Measurements from ENCODE around the gene PLK1. TPM values are rescaled to one million over a fixed set of nuclear protein-coding genes. Genes with fewer than 3 reads are reported as not detected.

PLK1 gene
- total and polyA plus RNA-seq, 2 of the 13 experiments (the other 11 are each of a cell fraction or from before 2014, with no cell fraction given): 71.5 to 76.3 TPM

- no peak for TF ChIP-seq IRX3 (CRISPR knock-in tag; IDR thresholded peaks at IDR 0.05; ENCODE audit: borderline replicate concordance, low read depth)
- TF ChIP-seq TCF7 (IDR thresholded peaks at IDR 0.05; ENCODE audit: low read depth): no peak
- no peak for TF ChIP-seq ZNF414 (CRISPR knock-in tag; IDR thresholded peaks at IDR 0.05)
- TF ChIP-seq ZBTB20 (CRISPR knock-in tag; IDR thresholded peaks at IDR 0.05; ENCODE audit: borderline replicate concordance, low read depth): peak; percentile 32; the same call in 1 of the 2 replicates
- no peak for TF ChIP-seq BRCA1 (CRISPR knock-in tag; IDR thresholded peaks at IDR 0.05)
- no peak for TF ChIP-seq SIN3B (IDR thresholded peaks at IDR 0.05; ENCODE audit: low read length)
- TF ChIP-seq ZNF709 (CRISPR knock-in tag; IDR thresholded peaks at IDR 0.05): no peak
- TF ChIP-seq HOMEZ (CRISPR knock-in tag; IDR thresholded peaks at IDR 0.05; ENCODE audit: low read depth): no peak
- TF ChIP-seq ZNF773 (CRISPR knock-in tag; IDR thresholded peaks at IDR 0.05; ENCODE audit: borderline replicate concordance): no peak
- TF ChIP-seq YY1 (IDR thresholded peaks at IDR 0.05; ENCODE audit: insufficient read depth, insufficient replicate concordance, low read depth, low read length): no peak
- no peak for TF ChIP-seq SETDB1 (CRISPR knock-in tag; IDR thresholded peaks at IDR 0.05; ENCODE audit: borderline replicate concordance)
- no peak for TF ChIP-seq EHMT2 (IDR thresholded peaks at IDR 0.05; ENCODE audit: borderline replicate concordance, low read depth, low read length)
- TF ChIP-seq ZNF20 (CRISPR knock-in tag; IDR thresholded peaks at IDR 0.05): no peak
- no peak for TF ChIP-seq ZNF451 (CRISPR knock-in tag; IDR thresholded peaks at IDR 0.05)
- no peak for TF ChIP-seq ZNF207 (IDR thresholded peaks at IDR 0.05; ENCODE audit: borderline replicate concordance)
- TF ChIP-seq TAF1 (CRISPR knock-in tag; IDR thresholded peaks at IDR 0.05): no peak
- no peak for TF ChIP-seq GTF2F1 (IDR thresholded peaks at IDR 0.05; ENCODE audit: low read length)
- no peak for TF ChIP-seq CCDC6 (CRISPR knock-in tag; IDR thresholded peaks at IDR 0.05)
- no peak for TF ChIP-seq MBNL3 (CRISPR knock-in tag; conservative IDR thresholded peaks at IDR 0.05)
- no peak for TF ChIP-seq ONECUT2 (CRISPR knock-in tag; IDR thresholded peaks at IDR 0.05)
- no peak for TF ChIP-seq ZNF441 (CRISPR knock-in tag; IDR thresholded peaks at IDR 0.05; ENCODE audit: borderline replicate concordance)
- no peak for TF ChIP-seq SP5 (CRISPR knock-in tag; IDR thresholded peaks at IDR 0.05; ENCODE audit: borderline replicate concordance, low read depth)
- no peak for TF ChIP-seq PHF5A (CRISPR knock-in tag; IDR thresholded peaks at IDR 0.05; ENCODE audit: low read depth, unreplicated experiment)
- no peak for TF ChIP-seq ZBTB10 (CRISPR knock-in tag; IDR thresholded peaks at IDR 0.05; ENCODE audit: borderline replicate concordance)
- no peak for TF ChIP-seq KDM3A (CRISPR knock-in tag; IDR thresholded peaks at IDR 0.05; ENCODE audit: low read depth)
- no peak for TF ChIP-seq FOXO1 (CRISPR knock-in tag; IDR thresholded peaks at IDR 0.05)
- no peak for TF ChIP-seq ISX (CRISPR knock-in tag; conservative IDR thresholded peaks at IDR 0.05)
- no peak for TF ChIP-seq ZZZ3 (CRISPR knock-in tag; IDR thresholded peaks at IDR 0.05; ENCODE audit: borderline replicate concordance)
Observed at GRCh38 chr16:23704772-23705516, 26.3 kb downstream of the PLK1 start (continued).

All from HepG2 (cell line).